Measurements from ENCODE around the gene DHX40. TPM values are rescaled to one million over a fixed set of nuclear protein-coding genes. Genes with fewer than 3 reads are reported as not detected.
"Not testable (repeated sequence)": the region's sequence is repeated elsewhere in the genome, so short reads cannot be mapped to it uniquely, and the experiment has no call there.

The DHX40 gene
- total RNA-seq, 1 experiment from 2014 or later = 65.8 TPM

- no peak for DNase-seq (ENCODE audit: low read depth)
- in situ Hi-C loops (cut with HindIII; ENCODE audit: low pct_unique_long_range_greater_than_20kb, low sequenced_read_pairs) = no loop called here
Observed at GRCh38 chr17:59547131-59547915, 18.1 kb upstream of the DHX40 start.

- in situ Hi-C loops (cut with HindIII; ENCODE audit: low pct_unique_long_range_greater_than_20kb, low sequenced_read_pairs); DNase-seq (ENCODE audit: low read depth): not testable (repeated sequence)
Observed at GRCh38 chr17:59548985-59549384, 16.4 kb upstream of the DHX40 start.

DNA sequence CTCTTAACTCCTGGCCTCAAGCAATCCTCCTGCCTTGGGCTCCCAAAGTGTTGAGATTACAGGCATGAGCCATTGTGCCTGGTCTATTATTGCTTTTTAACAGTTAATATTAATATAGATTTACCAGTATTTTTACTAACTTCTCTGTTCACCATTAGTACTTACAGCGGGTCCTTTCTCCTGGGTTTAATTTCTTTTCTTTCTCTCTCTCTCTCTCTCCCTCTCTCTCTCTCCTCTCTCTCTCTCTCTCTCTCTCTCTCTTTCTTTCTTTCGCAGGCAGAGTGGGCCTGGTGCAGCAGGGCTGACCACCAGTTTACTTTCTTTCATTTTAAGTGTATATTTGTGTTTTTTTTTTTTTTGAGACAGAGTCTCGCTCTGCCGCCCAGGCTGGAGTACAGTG lies 14.7 kb upstream of the DHX40 start:
- in situ Hi-C loops (cut with HindIII; ENCODE audit: low pct_unique_long_range_greater_than_20kb, low sequenced_read_pairs) = no loop called here
- no peak for DNase-seq (ENCODE audit: low read depth)

DNA sequence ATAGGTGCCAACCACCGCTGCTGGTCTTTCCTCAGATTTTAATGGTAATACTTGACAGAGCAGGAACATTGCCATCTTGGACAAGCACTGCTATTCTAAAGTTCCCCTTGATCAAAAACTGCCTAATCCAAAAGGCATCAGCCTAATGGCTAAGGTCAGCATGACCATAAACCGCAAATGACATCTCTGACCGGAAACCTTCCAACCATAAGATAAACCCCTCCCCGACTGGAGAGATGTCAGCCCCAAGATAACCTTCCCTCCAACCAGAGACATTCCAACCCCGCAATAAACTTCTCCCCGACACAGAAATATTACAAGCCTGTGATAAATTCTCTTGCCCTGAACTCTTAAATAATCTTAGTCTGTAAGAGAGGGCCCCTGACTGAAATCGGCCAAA lies 7.4 kb upstream of the DHX40 start:
- DNase-seq (ENCODE audit: low read depth) = no peak
- in situ Hi-C loops (cut with HindIII; ENCODE audit: low pct_unique_long_range_greater_than_20kb, low sequenced_read_pairs) = no loop called here

DNA sequence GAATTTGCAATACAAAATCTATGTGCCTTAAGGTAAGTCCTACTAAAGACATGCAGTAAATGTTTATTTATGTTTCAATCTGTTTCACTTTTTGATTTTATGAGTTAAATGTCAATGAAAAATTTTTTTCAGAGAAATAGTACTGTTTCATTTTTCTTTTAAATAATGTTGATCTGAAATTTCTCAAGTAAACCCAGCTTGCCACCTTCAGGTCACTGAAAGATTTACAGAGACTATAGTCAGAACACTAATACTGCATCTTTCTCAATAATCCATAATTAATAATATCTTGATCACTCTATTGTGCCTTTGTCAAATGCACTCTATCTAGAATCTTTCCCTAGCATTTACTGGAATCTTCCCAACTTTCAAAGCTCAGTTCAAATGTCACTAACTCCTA lies 6.5 kb upstream of the DHX40 start:
- DNase-seq (ENCODE audit: low read depth) = no peak
- in situ Hi-C loops (cut with HindIII; ENCODE audit: low pct_unique_long_range_greater_than_20kb, low sequenced_read_pairs) = no loop called here

DNA sequence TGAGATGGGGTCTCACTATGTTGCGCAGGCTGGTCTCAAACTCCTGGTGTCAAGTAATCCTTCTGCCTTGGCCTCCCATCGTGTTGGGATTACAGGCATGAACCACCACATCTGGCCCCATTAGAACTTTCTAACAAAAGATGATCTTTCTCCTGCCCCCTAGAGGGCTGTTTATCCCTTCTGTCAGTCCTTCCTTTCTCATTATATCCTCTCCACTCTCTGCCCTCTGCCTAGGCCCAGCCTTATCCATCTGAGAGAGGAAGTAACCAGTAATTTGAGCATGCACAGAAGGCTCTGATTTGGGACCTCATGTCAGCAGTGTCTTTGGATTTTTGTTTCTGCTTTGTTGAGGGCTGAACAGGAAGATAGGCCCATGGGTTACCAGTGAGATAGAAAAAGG lies 4.4 kb upstream of the DHX40 start:
- DNase-seq (ENCODE audit: low read depth) = peak; percentile 26
- in situ Hi-C loops (cut with HindIII; ENCODE audit: low pct_unique_long_range_greater_than_20kb, low sequenced_read_pairs) = no loop called here

GRCh38 chr17:59565959-59566324 lies 532 bp downstream of the DHX40 start:
- in situ Hi-C loops (cut with HindIII; ENCODE audit: low pct_unique_long_range_greater_than_20kb, low sequenced_read_pairs) = no loop called here

GRCh38 chr17:59569151-59569550 lies 3.7 kb downstream of the DHX40 start:
- in situ Hi-C loops (cut with HindIII; ENCODE audit: low pct_unique_long_range_greater_than_20kb, low sequenced_read_pairs); DNase-seq (ENCODE audit: low read depth): not testable (repeated sequence)

More at GRCh38 chr17:59565959-59566324, 532 bp downstream of the DHX40 start:
- DNase-seq (ENCODE audit: low read depth) = peak; percentile 77

GRCh38 chr17:59572301-59572924 lies 7.0 kb downstream of the DHX40 start:
- in situ Hi-C loops (cut with HindIII; ENCODE audit: low pct_unique_long_range_greater_than_20kb, low sequenced_read_pairs) = no loop called here
- no peak for DNase-seq (ENCODE audit: low read depth)

- in situ Hi-C loops (cut with HindIII; ENCODE audit: low pct_unique_long_range_greater_than_20kb, low sequenced_read_pairs); DNase-seq (ENCODE audit: low read depth): not testable (repeated sequence)
Observed at GRCh38 chr17:59584168-59584567, 18.8 kb downstream of the DHX40 start.

DNA sequence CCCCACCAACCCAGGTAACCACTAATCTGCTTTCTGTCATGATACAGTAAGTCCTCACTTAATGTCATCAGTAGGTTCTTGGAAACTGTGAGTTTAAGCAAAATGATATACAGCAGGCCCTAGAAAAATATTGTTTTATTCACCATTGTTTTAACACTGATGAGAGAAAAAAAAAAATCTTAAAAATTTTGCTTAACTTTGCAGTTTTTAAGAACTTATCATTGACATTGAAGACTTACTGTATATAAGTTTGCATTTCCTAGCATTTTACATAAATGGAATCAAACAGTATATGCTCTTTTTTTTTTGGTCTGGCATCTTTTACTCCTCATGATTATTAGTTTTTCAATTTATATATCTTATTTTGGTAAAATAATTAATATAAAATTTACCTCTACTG lies 34.8 kb downstream of the DHX40 start:
- DNase-seq (ENCODE audit: low read depth) = no peak
- in situ Hi-C loops (cut with HindIII; ENCODE audit: low pct_unique_long_range_greater_than_20kb, low sequenced_read_pairs) = no loop called here

DNA sequence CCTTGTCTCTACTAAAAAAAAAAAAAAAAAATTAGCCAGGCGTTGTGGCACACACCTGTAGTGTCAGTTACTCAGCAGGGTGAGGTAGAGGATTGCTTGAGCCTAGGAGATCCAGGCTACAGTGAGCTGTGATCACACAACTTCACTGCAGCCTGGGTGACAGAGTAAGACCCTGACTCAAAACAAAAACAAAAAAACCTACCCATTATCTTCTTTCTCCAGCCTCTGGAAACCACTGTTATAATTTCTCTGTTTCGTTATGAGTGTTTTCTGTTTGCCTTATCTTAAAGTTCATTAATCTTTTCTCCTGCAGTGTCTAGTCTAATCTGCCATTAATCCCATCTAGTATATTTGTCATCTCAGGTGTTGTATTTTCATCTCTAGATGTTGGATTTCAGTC lies 35.7 kb downstream of the DHX40 start:
- in situ Hi-C loops (cut with HindIII; ENCODE audit: low pct_unique_long_range_greater_than_20kb, low sequenced_read_pairs) = no loop called here

GRCh38 chr17:59607061-59607460 lies 41.7 kb downstream of the DHX40 start:
- in situ Hi-C loops (cut with HindIII; ENCODE audit: low pct_unique_long_range_greater_than_20kb, low sequenced_read_pairs) = no loop called here
- no peak for DNase-seq (ENCODE audit: low read depth)

More for the DNA sequence above, 35.7 kb downstream of the DHX40 start:
- DNase-seq (ENCODE audit: low read depth) = no peak

- in situ Hi-C loops (cut with HindIII; ENCODE audit: low pct_unique_long_range_greater_than_20kb, low sequenced_read_pairs) = no loop called here
- no peak for DNase-seq (ENCODE audit: low read depth)
Observed at GRCh38 chr17:59607817-59608403, 42.5 kb downstream of the DHX40 start.

DNA sequence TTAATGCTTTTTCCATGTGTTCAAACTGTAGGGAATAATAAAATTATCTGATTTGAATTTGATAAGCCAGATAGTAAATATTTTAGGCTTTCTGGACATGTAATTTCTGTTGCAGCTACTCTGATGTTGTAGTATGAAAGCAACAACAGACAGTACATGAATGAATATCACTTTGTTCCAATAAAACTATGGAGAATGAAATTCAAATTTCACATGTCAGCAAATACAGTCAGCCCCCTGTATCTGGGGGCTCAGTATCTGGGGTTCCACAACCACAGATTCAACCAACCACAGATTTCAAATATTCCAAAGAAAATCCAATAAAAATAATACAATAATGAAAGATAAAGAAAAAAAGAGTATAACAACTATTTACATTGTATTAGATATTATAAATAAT lies 46.1 kb downstream of the DHX40 start:
- in situ Hi-C loops (cut with HindIII; ENCODE audit: low pct_unique_long_range_greater_than_20kb, low sequenced_read_pairs) = no loop called here
- DNase-seq (ENCODE audit: low read depth) = no peak

- in situ Hi-C loops (cut with HindIII; ENCODE audit: low pct_unique_long_range_greater_than_20kb, low sequenced_read_pairs) = no loop called here
- no peak for DNase-seq (ENCODE audit: low read depth)
Observed at GRCh38 chr17:59616253-59616920, 51.0 kb downstream of the DHX40 start.

- in situ Hi-C loops (cut with HindIII; ENCODE audit: low pct_unique_long_range_greater_than_20kb, low sequenced_read_pairs) = no loop called here
- DNase-seq (ENCODE audit: low read depth) = peak; percentile 19
Observed at GRCh38 chr17:59617156-59617732, 51.8 kb downstream of the DHX40 start.

- DNase-seq (ENCODE audit: low read depth) = no peak
- in situ Hi-C loops (cut with HindIII; ENCODE audit: low pct_unique_long_range_greater_than_20kb, low sequenced_read_pairs) = no loop called here
Observed at GRCh38 chr17:59619035-59619297, 53.6 kb downstream of the DHX40 start.

Measured in Caki2 (cell line).